PC-9 (cell line): ENCODE results near the gene ATP6V1G2. TPM values are rescaled to one million over a fixed set of nuclear protein-coding genes. Genes with fewer than 3 reads are reported as not detected.

Source experiments
- BruUV-seq: library from RNA; stranded (reverse); fragments of 400-500 nt; replicated peaks from 2 replicates; lab custom pipeline; 2021; lab: Mats Ljungman, UMichigan
- CTCF ChIA-PET: fragments of 300-600 bp; sonication (Branson Sonifier 250); formaldehyde crosslinking; loops from one replicate; lab custom pipeline; 2022; ENCODE audit warnings: antibody characterized with exemption; lab: Charles Lee
- POLR2A ChIA-PET: fragments of 300-600 bp; sonication (Branson Sonifier 250); formaldehyde crosslinking; loops from one replicate; lab custom pipeline; 2022; ENCODE audit warnings: antibody characterized with exemption; ENCODE audit not compliant: unreplicated experiment; lab: Charles Lee
- DNase-seq, 2 experiments: peaks; one replicate each; pipeline versions ENCODE4 v3.0.0 to v3.0.0-alpha.2; 2015 to 2022; ENCODE audit warnings: mixed read lengths in 1 of 2
- H2AFZ ChIP-seq: fragments of 200-600 bp; sonication (generic); 2 replicates; pipeline ENCODE4 v1.8.1; 2017; ENCODE audit warnings: antibody characterized with exemption
- H3F3A ChIP-seq: fragments of 200-600 bp; sonication (generic); 2 replicates; pipeline ENCODE4 v1.8.1; 2017; ENCODE audit warnings: antibody characterized with exemption, mild to moderate bottlenecking, low read depth; ENCODE audit not compliant: insufficient read depth
- H3K27ac ChIP-seq: fragments of 200-600 bp; sonication (generic); 2 replicates; pipeline ENCODE4 v1.6.1; 2016; ENCODE audit warnings: mixed run types
- H3K27me3 ChIP-seq: fragments of 200-600 bp; sonication (generic); 2 replicates; pipeline ENCODE4 v1.6.1; 2016; ENCODE audit warnings: low read depth, mixed run types; ENCODE audit not compliant: insufficient read depth
- H3K36me3 ChIP-seq: fragments of 200-600 bp; sonication (generic); 2 replicates; pipeline ENCODE4 v1.6.1; 2016; ENCODE audit warnings: low read depth, mixed run types
- H3K4me1 ChIP-seq: fragments of 200-600 bp; sonication (generic); replicated peaks from 2 replicates; pipeline ENCODE4 v1.6.1; 2016; ENCODE audit warnings: mixed run types; ENCODE audit not compliant: insufficient read depth
- H3K4me2 ChIP-seq: fragments of 200-600 bp; sonication (generic); 2 replicates; pipeline ENCODE4 v1.6.1; 2017; ENCODE audit warnings: mixed run types
- H3K4me3 ChIP-seq: fragments of 200-600 bp; sonication (generic); 2 replicates; pipeline ENCODE4 v1.6.1; 2016; ENCODE audit warnings: mixed run types
- H3K79me2 ChIP-seq: fragments of 200-600 bp; sonication (generic); 2 replicates; pipeline ENCODE4 v1.6.1; 2017; ENCODE audit warnings: low read depth, mixed run types
- H3K9me2 ChIP-seq: fragments of 200-600 bp; sonication (generic); 2 replicates; pipeline ENCODE4 v1.8.1; 2017; ENCODE audit warnings: mild to moderate bottlenecking; ENCODE audit not compliant: insufficient read depth
- H3K9me3 ChIP-seq: fragments of 200-600 bp; sonication (generic); 2 replicates; pipeline ENCODE4 v1.8.1; 2016; ENCODE audit warnings: low read depth; ENCODE audit not compliant: insufficient read depth
- H4K20me1 ChIP-seq: fragments of 200-600 bp; sonication (generic); 2 replicates; pipeline ENCODE4 v1.8.1; 2017; ENCODE audit not compliant: insufficient read depth
- CTCF ChIP-seq: fragments of 200-600 bp; sonication (generic); conservative IDR thresholded peaks from 2 replicates; pipeline ENCODE4 v1.6.1; 2017; ENCODE audit warnings: mixed run types, antibody characterized with exemption, mild to moderate bottlenecking, moderate library complexity
- EZH2 ChIP-seq: fragments of 200-600 bp; sonication (generic); IDR thresholded peaks from 2 replicates; pipeline ENCODE4 v1.8.0; 2017; ENCODE audit warnings: antibody characterized with exemption, low read depth
- intact Hi-C: fragments of 100-400 bp; cut with micrococcal nuclease; formaldehyde crosslinking; loops from one replicate; pipeline ENCODE4 v1.10.0; 2022; ENCODE audit not compliant: unreplicated experiment
- total RNA-seq: library from RNA; stranded (reverse); gene quantifications from 2 replicates; pipeline ENCODE4 v1.2.3, GENCODE V29; 2021

The ATP6V1G2 gene
- total RNA-seq, 1 experiment from 2014 or later = 1.8 TPM

- Histone ChIP-seq H3K4me1 (no peaks in the 10 kb centered on the region), H4K20me1 (peaks cover 71% of the 10 kb centered on the region), H3K9me3 (no peaks in the 10 kb centered on the region), H3K4me2 (no peak overlapping the region), H3K27me3 (no peaks in the 10 kb centered on the region), H3K27ac (no peak overlapping the region), H3K4me3 (no peak overlapping the region), H3K79me2 (peaks cover 23% of the 10 kb centered on the region), H3K36me3 (peaks cover 52% of the 10 kb centered on the region), H3K9me2 (no peaks in the 10 kb centered on the region), H2AFZ (no peak overlapping the region), H3F3A (peaks cover 77% of the 10 kb centered on the region)
- POLR2A ChIA-PET = interaction anchor here (0.5 to 0.6 kb wide), 3 partner anchors 8 to 92 kb away, joined by 5 to 6 read pairs (median 5); no protein-coding TSS in a partner anchor
- no peak for DNase-seq
- CTCF ChIA-PET = interaction anchor here (0.7 kb wide), 1 partner anchor 79 kb away, joined by 3 read pairs; no protein-coding TSS in a partner anchor
- BruUV-seq = no TSS peak
- intact Hi-C loops = no loop called here
- TF ChIP-seq CTCF = no peak
- no peak for TF ChIP-seq EZH2
Observed at GRCh38 chr6:31531771-31532643, 14.4 kb downstream of the ATP6V1G2 start.

GRCh38 chr6:31531162-31531561 lies 15.2 kb downstream of the ATP6V1G2 start:
- BruUV-seq = no TSS peak
- H4K20me1 ChIP-seq = peaks cover 63% of the 10 kb centered on the region
- H3K4me1 ChIP-seq = 0 out of 2 replicates have a peak, but pooled peaks cover 4% of the 10 kb centered on the region
- H3K4me3 ChIP-seq = no peak overlapping the region
- TF ChIP-seq CTCF (no peak), EZH2 (no peak)
- ChIA-PET POLR2A (interaction anchor here (0.6 kb wide), 2 partner anchors 9 to 35 kb away, joined by 5 to 6 read pairs; no protein-coding TSS in a partner anchor), CTCF (interaction anchor here (0.7 kb wide), 1 partner anchor 80 kb away, joined by 3 read pairs; no protein-coding TSS in a partner anchor)
- H2AFZ ChIP-seq = no peak overlapping the region
- H3K27me3 ChIP-seq = no peaks in the 10 kb centered on the region
- no peak overlapping the region for H3K4me2 ChIP-seq
- intact Hi-C loops = no loop called here
- DNase-seq = no peak
- peaks cover 46% of the 10 kb centered on the region for H3K36me3 ChIP-seq
- no peaks in the 10 kb centered on the region for H3K9me2 ChIP-seq
- no peak overlapping the region for H3K27ac ChIP-seq
- no peaks in the 10 kb centered on the region for H3K9me3 ChIP-seq
- H3F3A ChIP-seq = peaks cover 74% of the 10 kb centered on the region
- H3K79me2 ChIP-seq = peaks cover 16% of the 10 kb centered on the region

GRCh38 chr6:31530659-31531058 lies 15.7 kb downstream of the ATP6V1G2 start:
- H4K20me1 ChIP-seq = peaks cover 58% of the 10 kb centered on the region
- ChIA-PET CTCF (no interaction called here), POLR2A (no interaction called here)
- no peak overlapping the region for H3K4me3 ChIP-seq
- no peak overlapping the region for H3K27ac ChIP-seq
- H3K36me3 ChIP-seq = peaks cover 41% of the 10 kb centered on the region
- H3F3A ChIP-seq = peaks cover 69% of the 10 kb centered on the region
- BruUV-seq = no TSS peak
- H3K9me3 ChIP-seq = no peaks in the 10 kb centered on the region
- H3K27me3 ChIP-seq = no peaks in the 10 kb centered on the region
- H3K79me2 ChIP-seq = peaks cover 11% of the 10 kb centered on the region
- no peak for TF ChIP-seq CTCF
- TF ChIP-seq EZH2 = no peak
- H3K9me2 ChIP-seq = no peaks in the 10 kb centered on the region
- H3K4me2 ChIP-seq = no peak overlapping the region
- DNase-seq = no peak
- intact Hi-C loops = no loop called here
- H3K4me1 ChIP-seq = 0 out of 2 replicates have a peak, but pooled peaks cover 7% of the 10 kb centered on the region
- no peak overlapping the region for H2AFZ ChIP-seq
